GM19193 (cell line): ENCODE measurements around the gene AOC1.

Source experiments
- POLR2A ChIP-seq: IDR thresholded peaks from 4 replicates; pipeline ENCODE4 v1.6.1; 2011; ENCODE audit not compliant: insufficient read depth, insufficient read length; ENCODE audit errors: extremely low read depth

AOC1 gene

DNA sequence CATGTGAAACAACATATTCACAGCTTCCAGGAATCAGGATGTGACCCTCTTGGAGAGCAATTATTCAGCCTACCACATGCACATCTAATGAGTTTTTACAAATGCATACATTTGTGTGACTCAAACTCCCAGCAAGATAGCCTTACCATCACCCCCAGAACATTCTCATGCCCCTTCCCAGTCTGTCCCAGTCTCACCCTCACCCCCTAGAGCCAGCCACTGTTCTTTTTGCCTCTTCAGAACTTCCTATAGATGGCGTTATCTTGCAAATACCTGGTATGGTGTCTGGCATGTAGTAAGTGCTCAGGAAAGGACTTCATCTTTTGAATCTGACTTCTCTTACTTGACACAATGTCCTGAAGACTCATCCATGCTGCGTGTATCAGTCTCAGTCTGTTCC lies 23.9 kb upstream of the AOC1 start:
- TF ChIP-seq POLR2A: no peak

DNA sequence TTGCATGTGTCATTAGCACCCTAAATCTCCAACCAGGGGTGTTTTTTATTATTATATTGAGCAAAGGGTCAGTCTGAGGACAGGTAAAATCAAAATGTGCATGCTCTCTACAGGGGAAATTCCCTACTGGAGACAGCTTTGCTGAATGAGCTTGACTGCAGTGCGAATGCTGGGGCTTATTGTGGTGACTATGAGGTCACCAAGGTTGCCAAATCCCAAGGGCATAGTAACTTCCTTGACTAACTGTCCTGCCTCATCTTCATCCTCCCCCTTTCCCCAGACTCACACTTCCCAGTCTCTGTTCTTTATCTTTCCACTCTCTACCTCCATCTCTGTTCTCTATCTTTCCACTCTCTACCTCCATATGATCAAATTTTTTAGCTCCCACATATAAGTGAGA lies 22.9 kb upstream of the AOC1 start:
- TF ChIP-seq POLR2A: no peak

DNA sequence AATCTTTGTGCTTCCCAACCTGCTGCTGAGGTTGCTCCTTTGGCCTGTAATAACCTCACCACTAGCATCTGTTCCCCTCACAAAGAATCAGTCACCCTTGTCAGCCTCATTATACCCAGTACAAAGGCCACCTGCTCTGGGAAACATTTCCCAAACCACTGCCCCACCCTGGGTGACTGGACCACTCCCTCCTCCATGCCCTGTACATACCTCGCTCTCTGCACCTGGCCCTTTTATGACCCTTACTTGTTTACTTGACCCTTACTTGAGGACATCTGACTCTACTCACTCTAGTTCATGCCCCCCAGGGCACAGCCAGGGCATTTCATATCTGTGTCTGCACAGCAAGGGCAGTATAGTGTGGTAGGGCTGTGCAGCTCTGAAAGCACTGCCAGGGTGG lies 21.4 kb upstream of the AOC1 start:
- no peak for TF ChIP-seq POLR2A

DNA sequence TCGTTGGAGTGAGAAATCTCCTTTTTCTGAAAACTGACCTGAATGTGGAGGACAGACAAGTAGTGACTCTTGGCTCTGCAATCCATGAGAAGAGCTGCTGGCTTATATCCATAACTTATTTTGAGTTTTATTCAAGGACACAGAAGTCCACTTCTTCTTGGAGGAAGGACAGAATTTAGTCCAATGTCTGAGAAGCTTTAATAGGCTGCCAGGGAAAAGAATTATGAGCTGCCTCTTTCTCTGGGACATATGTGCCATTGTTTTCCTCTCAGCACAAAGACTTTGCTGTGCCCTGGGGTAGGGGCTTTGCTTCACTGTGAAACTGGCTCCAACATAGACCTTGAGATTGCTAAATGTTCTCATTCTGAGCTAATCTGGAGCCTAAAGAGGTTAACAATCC lies 20.5 kb upstream of the AOC1 start:
- no peak for TF ChIP-seq POLR2A

DNA sequence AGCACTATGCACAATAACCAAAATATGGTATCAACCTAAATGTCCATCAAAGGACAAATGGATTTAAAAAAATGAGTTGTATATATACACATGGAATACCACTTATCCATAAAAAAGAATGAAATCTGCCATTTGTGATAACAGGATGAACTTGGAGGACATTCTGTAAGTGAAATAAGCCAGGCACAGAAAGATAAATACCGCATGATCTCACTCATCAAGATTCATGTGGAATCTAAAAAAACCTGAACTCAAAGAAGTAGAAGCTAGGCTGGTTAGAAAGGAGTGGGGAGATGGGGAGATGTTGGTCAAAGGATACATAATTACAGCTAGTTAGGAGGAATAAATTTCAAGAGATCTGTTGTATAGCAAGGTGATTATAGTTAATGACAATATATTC lies 17.3 kb upstream of the AOC1 start:
- TF ChIP-seq POLR2A: no peak

DNA sequence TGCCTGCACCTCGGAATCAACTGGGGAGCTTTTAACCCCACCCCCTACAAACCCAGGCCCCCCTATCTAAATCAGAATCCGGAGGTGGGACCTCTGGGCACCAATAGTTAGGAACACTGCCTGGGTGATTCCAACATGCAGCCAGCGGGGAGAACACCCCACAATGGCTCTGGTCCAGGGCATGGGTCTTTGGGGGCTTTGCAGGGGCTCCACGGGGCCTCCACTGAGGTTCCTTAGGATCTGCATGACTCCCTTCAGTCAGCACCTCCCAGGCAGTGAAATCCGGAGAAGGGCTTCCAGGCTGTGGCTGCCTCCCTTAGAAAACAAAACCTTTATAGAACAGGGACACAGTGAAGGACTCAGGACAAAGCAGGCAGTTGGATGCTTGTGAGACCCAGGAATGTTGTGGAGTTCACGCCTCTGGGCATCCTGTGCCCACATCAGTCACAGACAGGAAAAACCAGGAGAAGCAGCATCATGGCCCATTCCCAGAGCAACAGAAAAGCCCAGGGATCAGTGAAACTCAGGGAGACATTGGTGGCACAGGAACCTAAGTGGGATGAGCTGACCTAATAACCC lies 16.5 kb upstream of the AOC1 start:
- TF ChIP-seq POLR2A: no peak

DNA sequence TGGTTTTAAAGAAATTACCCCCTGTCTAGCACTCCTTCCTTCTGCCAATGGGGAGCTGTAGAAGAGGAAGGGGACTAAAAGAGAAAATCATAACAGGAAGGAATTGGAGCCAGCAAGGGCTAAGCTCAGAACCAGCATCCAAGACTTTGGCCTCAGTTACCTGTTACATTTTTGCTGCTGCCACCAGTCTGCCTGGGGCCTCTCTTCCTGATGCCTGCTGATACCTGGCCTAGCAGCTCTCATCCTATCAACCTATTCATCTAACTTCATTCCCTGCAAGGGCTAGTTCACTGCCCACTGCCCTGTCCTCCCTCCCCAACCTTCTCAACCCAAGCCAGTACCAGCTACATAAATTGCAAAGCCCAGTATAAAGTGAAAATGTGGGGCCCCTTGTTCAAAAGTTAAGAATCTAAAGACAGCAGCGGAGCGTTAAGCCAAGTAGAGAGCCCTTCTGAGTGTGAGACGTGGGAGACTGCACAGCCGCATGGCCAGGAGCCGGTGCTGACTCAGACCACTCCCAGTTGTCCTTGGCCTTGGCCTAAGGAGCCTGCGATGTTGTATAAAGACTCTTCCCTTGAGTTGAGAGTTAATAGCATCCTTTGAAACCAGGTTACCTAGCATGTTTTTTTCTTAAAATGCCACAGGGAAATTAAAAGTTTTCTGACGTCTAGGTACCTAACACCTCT lies 13.2 kb upstream of the AOC1 start:
- no peak for TF ChIP-seq POLR2A

DNA sequence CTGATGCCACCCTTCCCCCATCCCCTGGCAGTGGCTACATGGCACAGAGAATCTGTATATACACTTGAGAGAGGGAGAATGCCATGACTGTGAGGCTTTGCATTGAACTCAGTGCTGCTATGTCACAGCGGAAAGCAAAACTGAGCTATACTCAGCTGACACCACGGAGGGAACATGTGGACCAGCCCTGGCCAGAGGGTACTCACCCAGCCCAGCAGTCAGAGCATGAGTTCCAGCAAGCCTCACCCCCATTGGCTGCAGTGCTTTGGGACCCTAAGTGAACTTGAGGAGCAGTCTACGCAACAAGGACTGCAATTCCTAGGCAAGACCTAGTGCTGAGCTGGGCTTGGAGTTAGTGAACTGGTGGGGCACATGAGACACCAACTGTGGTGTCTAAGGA lies 10.3 kb upstream of the AOC1 start:
- no peak for TF ChIP-seq POLR2A

DNA sequence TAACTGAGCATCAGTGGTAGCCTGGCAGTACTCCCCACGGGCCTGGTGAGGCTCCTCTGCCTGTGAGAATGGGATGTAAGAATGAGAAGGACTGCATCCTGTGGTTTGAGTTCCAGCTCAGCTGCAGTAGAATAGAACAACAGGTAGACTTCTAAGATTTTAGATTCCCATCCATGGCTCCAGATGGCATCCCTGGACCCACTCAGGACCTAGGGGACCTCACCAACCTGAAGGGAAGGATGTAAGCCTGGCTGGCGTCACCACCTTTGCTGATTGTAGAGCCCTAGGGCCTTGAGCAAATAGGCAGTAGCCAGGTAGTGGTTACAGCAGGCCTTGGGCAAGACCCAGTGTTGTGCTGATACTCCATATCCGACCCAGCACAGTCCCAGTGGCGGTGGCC lies 9.6 kb upstream of the AOC1 start:
- TF ChIP-seq POLR2A: no peak

DNA sequence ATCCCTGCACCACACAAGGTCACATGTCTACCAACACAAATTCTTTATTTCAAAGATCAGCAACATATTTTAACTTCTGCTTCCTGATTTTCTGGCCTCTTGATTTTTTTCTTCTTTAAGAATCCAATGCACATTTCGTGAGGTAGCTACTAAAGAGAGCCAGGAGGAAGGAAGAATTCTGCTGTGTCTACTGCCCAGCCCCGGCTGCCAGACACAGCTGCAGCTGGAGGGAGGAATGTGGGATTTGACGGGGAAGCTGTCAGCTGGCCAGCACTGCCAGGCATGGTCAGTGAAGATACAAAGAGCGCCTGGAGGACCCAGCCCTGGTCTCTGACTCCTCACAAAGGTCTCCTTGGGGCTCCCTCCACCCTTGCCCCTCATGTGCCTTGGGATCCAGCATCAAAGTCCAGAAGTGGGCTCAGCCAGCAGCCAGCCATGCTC lies 6.9 kb upstream of the AOC1 start:
- no peak for TF ChIP-seq POLR2A

DNA sequence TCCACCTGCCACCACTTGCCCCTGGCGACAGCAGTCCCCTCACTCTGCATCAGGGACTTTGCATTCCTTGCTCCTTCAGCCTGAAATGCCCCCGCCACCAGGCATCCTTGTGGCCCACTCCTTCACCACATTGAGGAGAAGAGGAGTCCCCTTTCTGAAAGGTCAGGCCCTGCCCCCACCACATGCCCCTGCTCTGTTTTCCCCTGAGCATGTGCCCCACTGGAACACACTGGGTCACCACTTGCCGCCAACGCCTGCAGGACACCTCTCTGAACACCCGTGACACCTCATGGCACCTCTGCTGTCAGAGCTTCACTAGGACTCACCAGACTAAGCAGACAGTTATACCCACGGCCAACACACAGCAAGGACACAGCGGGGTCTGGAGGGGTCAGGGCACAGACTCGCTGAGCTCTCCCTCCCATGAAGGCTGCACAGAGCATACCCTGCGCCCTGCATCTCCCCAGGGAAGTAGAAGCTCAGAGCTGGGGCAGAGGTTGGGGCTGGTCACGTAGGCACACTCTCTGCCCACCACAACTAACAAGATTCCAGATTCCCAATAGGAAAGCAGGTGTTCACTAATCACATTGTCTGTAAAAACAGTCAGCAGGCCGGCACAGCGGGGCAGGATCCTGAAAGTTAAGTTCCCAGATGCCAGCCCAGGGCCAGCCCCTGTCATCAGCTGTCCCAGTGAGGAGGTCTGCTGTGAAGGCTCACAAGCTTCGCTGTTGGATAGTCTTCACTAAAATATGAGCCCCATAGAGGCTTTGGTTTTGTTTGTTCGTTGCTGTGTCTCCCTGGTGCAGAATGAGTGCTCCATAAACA lies 5.8 kb upstream of the AOC1 start:
- no peak for TF ChIP-seq POLR2A

DNA sequence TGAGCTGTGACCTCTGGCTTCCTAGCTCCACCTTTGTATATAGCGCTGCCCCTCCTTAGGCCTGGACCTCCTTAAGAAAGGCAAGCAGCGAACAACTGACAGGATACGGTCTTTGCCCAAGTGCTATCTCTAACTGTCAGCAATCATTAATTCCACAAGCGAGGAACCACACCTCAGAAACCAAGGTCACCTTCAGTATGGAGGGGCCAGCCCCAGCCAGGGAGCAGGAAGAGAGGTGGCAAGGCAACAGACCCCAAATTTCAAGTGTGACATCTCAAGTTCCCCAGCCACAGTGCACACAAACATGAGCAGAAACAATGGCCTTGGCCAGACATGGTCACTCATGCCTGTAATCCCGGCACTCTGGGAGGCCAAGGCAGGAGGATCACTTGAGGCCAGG lies 4.8 kb upstream of the AOC1 start:
- TF ChIP-seq POLR2A: no peak

DNA sequence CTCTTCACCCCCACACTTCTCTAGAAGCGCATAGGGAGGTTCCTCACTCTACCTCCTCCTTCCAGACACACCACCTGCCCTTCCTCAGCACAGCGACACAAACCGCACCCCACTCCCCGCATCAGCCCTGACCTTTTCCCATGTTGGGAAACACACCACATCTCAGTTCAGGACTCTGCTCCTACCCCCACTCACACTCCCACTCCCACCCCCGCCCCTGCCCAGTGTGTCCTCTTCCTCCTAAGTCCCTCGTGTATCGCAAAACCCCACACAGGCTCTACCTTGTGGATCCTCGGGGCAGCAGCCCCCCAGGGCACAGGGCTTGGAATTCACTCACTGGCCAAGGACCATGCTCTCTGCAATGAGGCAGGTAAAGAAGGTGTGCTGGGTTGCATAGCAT lies 4.2 kb upstream of the AOC1 start:
- TF ChIP-seq POLR2A: no peak

DNA sequence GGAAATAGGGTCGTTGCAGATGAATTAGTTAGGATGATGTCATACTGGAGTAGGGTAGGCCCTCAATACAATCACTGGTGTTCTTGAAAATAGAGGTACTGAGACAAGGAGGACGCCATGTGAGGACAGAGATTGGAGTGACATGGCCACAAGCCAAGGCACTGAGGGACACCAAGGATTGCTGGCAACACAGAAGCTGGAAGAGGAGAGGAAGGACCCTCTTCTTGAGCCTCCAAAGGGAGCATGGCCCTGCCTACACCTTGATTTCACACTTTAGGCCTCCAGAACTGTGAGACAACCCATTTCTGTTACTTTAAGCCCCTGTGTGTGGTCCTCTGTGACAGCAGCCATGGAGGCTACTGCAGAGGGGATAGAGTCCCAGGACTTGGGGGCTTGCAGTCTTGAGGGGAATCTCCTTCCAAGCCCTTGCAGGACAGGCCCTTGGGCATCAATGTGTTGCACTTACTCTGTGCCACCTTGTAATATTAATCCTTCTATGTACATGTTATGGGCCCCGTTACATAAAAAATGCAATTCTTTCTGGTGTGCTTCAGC lies 3.7 kb upstream of the AOC1 start:
- TF ChIP-seq POLR2A: no peak

DNA sequence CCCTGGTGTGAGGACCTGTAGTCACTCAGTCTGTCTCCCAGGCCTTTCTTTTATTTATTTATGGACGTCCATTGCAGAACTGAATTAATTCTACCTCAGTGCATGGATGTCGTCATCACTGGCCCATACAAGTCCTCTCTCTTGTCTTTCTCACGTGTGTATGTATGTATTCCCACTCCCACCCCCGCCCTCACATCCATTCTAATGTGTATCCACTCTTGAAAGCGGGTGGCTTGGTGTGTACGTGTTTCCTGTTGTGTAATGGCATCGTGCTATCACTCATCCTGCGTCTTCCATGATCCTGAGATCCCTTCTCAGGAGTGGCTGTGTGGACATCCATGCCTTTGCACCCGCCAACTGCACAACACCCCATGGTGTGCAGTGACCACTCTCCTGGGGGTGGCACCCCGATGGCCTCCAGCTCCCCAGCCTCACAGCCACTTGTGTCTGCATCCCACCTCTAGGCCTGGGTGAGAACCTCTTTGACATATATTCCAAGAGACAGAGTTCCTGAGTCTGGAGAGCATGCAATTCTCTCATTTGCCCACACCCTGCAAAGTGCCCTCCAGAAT lies 3.0 kb upstream of the AOC1 start:
- TF ChIP-seq POLR2A: no peak
